HG02885 (cell line): ENCODE results near the gene RCAN2.

Experiments used
- ATAC-seq: cut with Tn5 transposase; IDR thresholded peaks from one replicate; pipeline ENCODE4 v1.9.1; 2021; ENCODE audit warnings: mild to moderate bottlenecking; ENCODE audit not compliant: unreplicated experiment, poor library complexity

RCAN2 gene

DNA sequence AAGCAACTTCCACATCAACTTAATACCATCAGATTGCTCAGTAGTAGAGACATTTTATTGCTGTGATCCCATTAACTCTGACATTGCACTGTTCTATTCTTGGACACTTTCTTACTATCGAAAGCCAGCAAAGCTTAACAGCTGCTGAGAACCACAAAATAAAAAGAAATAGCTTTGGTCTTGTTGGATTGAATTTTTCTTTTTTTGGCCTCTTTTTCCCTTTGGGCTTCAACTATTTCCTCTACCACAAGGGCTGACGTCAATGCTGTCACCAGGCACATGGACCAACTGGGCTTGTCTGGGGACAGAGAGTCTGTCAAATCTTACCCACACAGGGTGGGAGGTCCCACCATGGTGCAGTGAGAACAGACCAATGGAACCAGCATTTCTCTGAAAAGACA, 257.1 kb downstream of the RCAN2 start:
- no peak for ATAC-seq

DNA sequence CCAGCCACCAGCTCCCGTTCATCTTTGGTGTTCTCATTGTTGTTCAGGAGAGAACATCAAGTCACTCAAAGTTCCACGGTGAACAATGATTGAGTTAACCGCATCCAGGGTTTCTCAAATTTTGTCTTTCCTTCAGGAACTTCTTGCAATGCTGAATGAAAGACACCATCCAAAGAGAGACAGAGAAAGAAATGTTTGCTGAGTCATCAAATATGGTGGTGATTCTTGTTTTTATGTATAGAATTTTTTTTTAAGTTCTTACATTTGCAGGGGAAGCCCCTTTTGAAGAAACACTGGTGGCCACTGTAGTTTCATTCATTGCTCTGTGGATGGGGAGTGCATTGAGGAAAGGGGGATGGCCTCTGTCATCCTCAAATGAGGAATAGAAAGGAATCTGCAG, 258.1 kb downstream of the RCAN2 start:
- ATAC-seq, result no peak

DNA sequence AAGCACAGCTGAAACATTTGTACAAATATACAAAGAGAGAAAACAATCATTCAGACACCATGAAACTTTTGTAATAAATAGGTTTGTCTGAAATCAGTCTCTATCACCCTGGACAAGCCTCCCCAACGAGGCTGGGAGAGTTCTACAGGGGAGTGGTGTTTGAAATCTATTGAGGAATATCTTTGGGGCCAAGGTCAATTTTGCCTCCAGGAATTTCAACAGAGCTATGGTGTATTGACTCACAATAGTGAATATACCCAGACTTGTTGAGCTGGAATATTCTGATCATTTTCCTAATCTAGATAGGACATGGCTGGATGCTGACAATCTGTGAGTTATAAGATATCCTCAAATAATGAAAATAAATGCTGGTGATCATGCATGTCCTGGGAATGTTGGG, 269.0 kb downstream of the RCAN2 start:
- ATAC-seq, result no peak

DNA sequence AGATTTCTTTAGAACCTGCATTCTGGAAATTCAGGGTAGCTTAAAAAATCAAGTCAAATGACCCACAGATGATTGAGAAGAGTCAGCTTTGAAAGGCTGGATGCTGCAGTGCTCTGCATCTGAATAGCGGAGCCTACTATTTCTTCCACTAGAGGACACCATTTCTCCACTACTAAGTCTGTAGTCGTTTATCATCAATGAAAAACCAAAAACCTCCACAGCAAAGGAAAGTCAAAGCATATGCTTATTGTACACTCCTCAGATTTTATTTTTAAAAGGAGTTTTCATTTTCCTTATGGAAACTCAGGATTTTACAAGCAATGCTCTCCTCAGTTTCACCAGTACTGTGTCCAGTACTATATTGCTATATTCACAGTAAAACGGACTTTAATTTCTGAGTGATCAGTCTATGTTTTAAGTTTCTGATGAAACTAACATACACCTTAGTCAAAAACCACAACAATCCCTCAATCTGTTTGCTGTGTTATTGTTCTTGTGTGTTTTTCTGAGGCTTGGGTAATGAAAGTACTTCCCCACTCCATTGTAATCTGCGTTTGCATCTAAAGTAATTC, 269.9 kb downstream of the RCAN2 start:
- ATAC-seq, result peak; percentile 67

DNA sequence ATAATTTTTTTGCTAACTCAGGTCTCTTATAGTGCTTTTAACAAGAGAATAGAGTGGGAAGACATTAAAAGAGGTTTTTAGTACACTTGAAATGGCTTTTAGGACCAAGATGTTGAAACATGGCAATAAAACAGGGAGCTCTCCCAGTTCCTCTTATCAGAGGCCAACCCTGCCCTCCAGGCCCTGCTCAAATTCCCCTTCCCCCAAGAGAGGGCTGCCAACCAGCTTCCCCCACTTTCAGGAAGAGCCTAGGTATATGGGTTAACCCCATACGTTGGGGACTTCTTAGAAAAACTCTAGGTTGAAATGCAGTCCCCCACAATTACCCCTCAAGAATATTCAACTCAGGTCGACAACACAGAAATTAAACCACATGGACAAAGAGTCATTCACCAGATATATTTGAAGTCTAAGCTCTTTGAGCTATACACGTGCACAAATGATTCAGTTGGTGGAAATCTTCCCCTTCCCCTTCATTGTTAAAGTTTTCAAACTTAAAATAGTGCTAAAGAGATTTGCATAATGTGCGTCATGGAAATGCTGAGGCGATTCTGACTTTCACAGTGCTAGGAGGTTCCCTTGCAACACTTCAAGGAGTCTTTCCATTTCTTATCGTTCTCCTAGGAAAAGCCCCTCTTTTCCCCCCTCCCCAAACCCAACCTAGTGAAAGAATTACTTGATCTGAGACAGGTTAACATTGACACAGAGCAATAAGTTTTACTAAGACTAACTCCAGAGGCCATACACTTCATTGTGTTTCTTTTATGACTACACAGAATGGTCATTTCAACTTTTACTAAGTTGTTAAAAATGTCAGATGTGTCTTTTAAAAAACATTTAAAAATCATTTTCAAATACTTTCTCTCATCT, 270.7 kb downstream of the RCAN2 start:
- ATAC-seq, result peak; percentile 74

DNA sequence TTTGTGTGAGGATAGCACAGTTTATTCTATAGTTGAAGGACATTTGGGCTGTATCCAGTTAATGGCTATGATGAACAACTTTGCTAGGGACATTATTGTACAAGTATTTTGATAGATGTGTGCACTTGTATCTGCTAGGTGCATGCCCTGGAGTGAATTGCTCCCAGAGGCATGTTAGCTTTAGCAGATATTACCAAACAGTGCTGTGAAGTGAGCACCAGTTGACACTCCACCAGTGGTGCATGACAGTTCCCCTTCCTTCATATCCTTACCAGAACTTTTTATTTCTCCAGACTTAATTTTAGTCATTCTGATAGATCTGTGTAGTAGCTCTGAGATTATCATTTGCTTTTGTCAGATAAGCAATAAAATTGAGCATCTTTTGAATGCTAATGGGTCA, 271.6 kb downstream of the RCAN2 start:
- no peak for ATAC-seq

DNA sequence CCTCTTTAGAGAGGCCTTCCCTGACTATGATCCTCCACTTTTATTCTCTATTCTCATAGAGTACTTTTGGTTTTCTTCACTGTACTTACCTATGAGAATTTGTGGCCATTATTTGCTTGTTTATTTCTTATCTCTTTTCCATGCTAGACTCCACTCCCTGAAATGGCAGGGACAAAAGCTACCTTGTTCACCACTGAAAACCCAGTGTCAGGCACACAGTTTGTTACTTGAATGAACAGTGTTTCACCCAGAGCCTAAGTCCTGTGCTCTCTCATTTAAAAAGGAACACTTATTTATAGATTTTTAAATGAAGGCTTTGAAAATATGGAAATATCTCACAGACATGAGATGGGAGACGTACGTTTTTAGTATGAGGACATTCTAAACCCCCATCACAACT, 272.8 kb downstream of the RCAN2 start:
- ATAC-seq, result no peak

DNA sequence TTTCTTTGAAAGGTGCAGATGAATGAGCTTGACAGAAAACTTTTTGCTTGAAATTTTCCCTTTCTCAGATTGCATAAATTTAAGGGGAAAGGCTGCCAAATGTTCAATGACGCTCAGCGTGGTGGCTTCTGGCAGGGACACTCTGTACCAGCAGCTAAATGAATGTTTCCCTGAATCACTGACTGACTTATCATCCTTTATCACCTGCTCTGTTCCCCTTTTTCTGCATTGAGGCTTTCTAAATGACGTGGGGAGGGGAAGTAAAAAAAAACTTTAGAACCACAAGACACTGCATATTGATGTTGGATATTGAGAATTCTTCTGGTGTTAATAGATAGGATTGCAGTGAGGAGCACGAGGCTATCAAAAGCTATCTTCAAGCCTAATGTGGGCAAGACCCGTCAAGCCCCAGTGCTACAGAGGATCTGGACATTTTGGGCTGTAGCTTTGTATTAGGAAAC, 273.5 kb downstream of the RCAN2 start:
- ATAC-seq, result peak; percentile 68

DNA sequence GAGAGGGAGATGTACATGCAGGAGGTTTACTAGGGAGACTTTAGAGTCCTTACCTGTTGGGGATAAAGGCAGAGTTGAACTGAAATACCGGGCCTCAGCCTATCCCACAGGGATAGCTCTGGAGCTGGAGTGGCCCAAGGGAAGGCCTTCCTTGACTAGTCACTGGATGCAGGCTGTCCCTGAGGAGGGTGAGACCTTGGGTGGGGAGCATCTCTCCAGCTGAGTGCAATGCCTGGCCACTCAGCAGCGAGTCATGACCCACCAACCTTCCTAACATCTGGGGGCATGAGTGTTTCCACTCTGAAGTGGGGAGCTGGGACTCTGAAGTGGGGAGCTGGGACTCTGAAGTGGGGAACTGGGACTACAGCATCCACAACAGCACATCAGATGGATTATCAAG, 274.4 kb downstream of the RCAN2 start:
- no peak for ATAC-seq

DNA sequence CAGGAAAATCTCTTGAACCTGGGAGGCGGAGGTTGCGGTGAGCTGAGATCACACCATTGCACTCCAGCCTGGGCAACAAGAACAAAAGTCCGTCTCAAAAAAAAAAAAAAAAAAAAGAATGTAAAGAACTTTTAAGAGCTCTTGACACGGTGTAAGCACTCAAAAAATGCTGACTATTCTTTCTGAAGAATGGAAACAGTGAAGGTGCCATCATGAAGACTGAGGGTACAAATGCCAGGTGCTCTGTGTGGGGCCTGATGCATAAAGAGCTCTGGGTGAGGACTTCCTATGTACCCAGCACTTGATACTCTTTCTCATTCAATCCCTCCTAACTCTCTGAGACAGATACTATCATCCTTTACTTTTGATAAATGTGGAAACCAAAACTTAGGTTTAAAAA, 275.5 kb downstream of the RCAN2 start:
- ATAC-seq, result no peak

DNA sequence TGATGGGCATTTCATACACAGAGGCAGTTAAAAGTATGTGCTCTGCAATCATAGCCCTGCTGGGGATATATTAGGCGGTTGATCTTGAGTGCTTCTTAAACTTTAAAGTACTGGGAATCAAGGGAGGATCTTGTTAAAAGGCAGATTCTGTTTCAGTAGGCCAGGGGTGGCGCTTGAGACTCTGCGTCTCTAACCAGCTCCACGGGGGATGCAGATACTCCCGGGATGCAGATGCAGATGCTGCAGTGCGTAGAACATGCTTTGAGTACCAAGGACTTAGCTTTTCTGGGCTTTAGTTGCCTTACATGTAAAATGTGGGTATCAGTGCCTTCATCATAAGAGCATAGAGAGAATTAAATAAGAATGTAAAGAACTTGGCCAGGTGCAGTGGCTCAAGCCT, 276.0 kb downstream of the RCAN2 start:
- ATAC-seq, result no peak

DNA sequence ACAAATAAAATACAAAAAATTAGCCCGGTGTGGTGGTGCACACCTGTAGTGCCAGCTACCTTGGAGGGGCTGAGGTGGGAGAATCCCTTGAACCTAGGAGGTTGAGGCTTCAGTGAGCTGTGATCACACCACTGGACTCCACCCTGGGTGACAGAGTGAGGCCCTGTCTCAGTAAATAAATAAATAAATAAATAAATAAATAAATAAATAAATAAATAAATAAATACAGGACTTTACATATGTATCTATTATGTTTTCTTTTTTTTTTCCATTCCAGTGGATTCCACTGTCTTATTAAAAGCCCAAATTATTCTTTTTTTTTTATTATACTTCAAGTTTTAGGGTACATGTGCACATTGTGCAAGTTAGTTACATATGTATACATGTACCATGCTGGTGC, 279.3 kb downstream of the RCAN2 start:
- ATAC-seq, result no peak

DNA sequence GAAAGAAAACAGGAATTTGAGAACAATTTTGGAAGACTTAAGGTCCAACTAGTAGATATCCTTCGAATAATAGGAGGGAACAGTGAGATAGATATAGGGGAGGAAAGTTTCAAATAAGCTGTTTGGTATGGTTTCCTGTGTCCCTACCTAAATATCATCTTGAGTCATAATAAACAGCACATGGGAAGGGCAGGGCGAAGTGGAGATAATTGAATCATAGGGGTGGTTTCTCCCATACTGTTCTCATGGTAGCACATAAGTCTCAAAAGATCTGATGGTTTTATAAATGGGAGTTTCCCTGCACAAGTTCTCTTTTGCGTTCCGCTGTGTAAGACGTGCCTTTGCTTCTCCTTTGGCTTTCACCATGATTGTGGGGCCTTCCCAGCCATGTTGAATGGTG, 281.0 kb downstream of the RCAN2 start:
- no peak for ATAC-seq

DNA sequence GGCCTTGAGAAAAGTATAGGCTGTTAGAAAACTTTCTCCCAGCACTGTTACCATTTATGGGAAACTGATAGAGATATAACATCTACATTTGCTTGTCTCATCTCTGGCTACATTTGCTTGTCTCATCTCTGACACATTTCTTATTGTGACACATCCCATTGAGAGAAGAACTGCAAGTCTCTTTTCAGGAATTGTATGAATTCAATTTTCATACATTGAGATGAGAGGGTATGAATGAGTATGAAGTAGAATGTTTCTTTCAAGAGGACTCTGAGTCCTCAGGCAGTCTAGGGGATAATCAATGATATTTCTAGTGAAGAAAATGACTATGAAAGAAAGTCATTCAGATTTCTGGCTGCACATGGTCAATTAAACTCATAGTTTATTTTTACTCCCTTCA, 282.9 kb downstream of the RCAN2 start:
- no peak for ATAC-seq

DNA sequence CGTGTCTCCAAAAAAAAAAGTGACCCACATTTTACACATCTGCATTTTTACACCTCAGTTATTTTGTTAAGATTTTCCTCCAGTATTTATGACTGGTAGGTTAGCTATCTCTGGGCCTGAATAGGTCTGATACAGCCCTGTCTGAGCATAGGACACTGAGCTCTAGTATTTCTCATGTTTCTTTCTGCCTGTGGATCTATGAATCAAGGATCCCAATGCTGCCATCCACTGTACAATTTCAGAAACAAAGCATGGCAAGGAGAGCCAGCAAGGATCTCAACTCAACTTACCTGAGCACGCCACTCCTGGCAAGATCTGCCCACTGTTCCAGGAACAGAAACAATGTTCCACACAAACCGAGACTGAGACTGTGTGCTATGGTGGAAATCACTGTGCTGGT, 284.1 kb downstream of the RCAN2 start:
- ATAC-seq, result no peak

DNA sequence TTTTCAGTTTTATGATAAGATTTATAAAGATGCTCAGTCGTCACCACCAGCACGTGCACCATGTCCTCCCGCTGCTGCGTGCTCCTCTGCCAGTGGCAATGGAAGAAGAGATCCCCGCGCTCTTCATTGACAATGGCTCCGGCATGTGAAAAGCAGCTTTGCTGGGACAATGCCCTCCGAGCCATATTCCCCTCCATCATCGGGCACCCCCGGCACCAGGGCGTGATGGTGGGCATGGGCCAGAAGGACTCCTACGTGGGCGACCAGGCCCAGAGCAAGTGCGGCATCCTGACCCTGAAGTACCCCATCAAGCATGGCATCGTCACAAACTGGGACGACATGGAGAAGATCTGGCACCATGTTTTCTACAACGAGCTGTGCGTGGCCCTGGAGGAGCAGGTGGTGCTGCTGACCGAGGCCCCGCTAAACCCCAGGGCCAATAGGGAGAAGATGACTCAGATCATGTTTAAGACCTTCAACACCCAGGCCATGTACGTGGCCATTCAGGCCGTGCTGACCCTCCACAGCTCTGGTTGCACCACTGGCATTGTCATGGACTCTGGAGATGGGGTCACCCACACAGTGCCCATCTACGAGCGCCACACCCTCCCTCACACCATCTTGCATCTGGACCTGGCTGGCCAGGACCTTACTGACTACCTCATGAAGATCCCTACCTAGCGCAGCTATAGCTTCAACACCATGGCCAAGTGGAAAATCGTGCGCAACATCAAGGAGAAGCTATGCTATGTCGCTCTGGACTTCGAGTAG, 286.2 kb downstream of the RCAN2 start:
- no peak for ATAC-seq

DNA sequence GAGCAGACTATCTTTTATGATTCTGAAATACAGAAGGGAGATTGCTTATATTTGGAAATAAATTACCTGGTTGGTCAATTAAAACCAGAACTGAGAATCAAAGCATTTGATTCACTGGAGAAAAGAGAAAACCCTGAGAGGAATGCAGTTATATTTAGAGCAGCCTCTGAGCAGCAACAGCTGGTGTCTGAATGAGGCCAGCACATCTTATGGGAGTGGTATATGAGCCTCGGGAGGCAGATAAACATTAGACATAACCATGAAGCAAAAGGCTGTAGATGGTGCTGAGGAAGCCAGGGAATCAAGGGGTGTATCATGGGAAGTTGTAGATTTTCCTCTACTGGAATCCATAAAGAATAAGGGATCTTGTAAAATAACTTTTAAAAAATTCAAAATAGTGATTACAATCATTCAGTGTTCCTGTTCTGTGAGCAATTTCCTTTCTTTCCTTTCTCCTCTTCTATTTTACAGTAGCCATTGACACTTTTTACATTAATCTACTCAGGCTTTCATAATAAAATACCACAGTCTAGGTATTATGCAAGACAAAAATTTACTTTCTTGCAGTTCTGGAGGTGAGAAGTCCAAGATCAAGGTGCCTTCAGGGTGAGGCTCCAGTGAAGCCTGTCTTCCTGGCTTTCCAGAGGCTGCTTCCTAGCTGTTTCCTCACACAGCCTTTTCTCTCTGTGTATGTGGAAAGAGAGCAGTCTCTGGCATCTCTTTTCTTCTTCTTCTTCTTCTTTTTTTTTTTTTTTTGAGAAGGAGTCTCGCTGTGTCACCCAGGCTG, 287.7 kb downstream of the RCAN2 start:
- ATAC-seq, result no peak

DNA sequence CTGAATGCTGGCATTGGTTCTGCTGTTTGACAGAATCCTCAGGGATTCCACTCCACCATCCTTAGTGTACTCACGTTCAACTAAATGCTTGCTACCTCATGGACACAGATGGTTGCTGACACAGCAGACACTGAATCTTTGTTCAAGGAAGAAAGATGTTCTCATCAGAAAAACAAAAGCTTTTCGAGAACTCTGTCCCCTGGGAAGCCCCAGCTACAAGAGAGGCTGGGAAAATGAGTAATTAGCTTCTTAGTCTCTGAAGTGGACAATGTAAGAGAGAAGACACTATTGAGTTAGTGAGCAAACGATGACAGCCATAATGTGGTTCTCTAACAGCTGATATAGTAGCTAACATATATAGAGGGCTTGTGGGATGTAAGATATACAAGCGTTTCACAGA, 289.5 kb downstream of the RCAN2 start:
- no peak for ATAC-seq

DNA sequence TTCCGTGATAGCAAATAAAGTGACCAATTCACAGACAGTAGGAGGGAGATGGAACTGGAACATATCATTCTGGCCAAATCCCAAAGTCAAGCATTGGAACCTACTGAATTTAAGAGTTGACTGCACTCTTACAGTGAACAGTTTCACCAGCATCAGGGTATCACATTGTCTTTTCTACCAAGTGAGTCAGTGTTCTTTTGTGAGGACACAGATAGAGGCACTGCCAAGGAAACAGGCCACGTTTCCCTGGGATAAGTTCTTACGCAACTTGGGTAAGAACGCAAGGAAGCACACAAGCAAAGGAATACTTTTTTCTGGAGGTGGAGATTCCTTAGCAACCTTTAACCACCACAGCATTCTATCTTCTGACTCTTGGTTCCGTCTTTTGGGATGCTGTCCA, 291.9 kb downstream of the RCAN2 start:
- no peak for ATAC-seq

DNA sequence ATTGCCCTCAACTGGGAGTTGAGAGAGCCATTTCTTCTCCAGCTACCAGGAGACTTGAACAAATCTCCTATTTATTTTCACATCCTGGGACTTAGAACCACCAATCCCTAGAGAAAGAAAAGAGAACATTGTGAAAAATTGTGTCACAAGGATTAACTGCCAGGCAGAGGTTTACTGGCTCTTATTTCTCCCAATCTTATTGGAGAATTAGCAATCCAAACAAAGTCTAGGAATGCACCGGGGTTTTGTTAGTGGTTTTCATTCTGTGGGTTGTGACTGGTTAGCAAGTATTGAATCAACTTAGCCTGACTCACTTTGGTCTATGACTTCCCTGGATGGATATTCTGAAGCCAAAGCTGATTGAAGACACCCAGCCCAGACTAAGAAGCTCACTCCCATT, 299.3 kb downstream of the RCAN2 start:
- no peak for ATAC-seq

DNA sequence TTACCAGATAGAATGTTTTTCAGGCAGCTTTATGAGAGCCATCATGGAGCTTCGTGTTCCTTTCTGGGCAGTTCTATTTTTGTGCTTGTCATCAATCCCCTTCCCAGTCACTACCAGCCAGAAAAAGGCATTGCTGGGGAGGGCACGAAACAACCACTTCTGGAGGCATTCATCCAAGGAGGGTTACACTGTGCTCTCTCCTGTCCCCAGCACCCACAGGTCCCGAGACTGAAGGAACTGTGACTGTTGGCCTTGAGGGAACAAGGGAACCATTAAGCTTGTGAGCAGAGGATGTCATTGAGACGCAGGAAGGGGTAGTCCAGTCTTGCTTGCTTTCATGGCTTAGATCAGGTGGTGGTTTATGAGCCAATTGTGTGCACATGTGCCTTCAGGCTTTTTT, 300.4 kb downstream of the RCAN2 start:
- no peak for ATAC-seq
